Activated CD8-positive, alpha-beta memory T cell treated with anti-CD3 and anti-CD28 coated beads, Interleukin-2, amount 50 U/mL, for 24 hours (primary cell): ENCODE results near the gene SLC35B1.

ENCODE experiments used
- DNase-seq: peaks from one replicate; pipeline ENCODE4 v3.0.0-alpha.2; 2020; ENCODE audit errors: extremely low read depth

SLC35B1 gene

DNA sequence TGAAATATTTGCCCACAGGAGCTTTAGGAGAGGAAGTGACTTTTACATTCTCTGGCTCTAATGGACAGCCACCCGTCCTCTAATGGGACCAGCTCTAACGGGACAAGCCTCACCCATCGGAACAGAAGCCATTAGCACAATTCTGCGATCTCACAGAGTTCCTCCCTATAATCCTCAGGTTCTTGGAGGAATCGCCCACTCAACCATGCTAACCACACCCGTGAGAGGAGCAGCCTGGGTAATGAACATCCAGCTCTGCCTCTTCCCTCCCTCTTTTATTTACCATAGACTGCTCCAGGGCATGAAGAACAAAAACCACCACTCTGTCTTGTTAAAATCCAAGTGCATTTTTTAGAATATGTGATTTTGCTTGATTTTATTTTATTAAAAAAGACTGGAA lies 6.8 kb downstream of the SLC35B1 start:
- DNase-seq = no peak

DNA sequence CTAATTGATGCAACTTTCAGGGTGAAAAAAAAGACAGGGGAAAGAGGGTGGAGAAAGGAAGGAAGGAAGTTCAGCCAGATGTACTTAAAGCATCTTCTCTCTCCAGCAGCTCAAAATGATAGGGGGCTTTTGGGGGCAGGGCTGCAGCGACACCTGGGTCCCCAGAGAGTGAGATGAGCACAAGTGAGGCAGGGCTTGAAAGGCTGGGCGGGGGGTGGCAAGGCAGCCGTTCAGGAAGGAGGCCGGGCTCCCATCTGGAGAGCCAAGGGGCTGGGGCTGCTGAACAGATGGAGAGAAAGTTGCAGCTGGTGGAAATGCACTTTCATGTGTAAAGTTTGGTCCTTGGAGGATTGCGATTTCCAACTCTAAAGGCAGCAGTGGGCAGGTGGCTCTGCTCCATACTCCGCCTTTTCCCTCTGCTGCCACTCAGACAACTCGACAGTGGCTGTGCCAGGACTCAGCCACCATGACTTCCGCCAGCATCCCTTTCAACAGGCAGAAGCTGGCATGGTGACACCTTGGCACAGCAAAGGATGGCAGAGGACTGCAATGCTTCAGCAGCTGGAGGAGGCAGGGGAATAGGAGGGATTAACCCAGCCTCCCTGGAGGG lies 7.7 kb downstream of the SLC35B1 start:
- DNase-seq = no peak

DNA sequence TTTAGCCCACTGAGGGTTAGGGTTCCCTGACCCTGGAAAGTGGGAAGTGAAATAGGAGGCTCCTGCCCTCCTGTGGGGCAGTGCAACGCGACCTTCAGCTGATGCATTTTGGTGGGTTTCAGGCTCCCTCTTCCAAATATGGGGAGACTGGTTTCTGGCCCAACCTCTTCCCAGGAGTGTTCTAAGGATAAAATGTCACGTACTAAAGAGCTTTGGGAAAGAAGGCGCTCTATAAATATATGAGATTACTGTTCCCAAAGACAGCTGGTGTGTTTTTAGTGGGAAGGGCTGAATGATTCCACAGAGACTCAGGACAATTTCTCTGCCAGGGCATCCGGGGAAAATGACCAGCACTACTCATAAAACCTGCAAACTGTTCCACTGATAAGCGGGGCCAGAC lies 9.8 kb downstream of the SLC35B1 start:
- no peak for DNase-seq

DNA sequence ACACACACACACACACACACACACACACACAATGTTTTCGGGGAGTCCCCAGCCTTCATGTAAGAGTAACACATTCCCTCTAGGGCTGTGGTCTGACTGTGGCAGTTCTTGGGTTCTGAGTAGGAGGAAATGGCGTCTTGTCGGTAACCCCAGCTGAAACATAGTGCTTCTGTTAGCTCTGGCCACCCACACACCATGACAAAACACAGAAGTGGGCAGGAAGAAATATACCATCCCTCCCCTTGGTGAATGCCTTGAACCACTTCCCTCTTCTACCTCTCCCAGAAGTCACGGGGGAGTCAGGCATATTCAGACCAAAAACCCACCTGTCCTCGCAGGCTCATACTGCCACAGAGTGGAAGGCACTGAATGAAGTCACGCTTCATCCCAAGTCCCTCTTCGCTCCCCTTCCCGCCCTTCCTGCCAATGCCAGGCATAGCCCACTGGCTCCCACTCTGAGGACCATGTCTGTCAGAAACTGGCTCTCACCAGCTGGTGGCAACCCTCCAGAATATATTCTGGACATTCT lies 11.5 kb downstream of the SLC35B1 start:
- DNase-seq = peak; percentile 55

DNA sequence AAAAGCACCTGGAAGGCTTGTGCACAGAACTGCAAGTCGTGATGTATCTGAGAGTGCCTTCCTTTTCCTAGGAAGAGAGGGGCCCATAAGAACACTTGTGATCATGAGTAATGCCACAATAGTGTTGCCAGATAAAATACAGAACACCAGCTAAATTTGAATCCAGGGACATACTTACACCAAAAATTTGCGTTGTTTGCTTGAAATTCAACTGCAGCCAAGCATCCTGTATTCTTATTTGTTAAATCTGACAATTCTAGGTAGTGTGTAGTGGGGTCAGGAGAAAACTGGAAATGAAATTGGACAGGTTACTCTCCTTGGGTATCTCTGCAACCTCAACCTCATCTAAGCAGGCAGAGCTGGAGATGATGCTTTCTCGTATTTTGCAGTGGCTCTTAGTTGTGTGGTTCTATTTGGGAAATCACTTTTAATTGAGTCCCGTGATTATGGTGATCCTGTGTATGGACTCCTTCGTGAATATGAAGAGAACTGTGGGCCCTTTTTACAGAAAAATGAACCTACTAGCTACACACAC lies 12.0 kb downstream of the SLC35B1 start:
- no peak for DNase-seq

DNA sequence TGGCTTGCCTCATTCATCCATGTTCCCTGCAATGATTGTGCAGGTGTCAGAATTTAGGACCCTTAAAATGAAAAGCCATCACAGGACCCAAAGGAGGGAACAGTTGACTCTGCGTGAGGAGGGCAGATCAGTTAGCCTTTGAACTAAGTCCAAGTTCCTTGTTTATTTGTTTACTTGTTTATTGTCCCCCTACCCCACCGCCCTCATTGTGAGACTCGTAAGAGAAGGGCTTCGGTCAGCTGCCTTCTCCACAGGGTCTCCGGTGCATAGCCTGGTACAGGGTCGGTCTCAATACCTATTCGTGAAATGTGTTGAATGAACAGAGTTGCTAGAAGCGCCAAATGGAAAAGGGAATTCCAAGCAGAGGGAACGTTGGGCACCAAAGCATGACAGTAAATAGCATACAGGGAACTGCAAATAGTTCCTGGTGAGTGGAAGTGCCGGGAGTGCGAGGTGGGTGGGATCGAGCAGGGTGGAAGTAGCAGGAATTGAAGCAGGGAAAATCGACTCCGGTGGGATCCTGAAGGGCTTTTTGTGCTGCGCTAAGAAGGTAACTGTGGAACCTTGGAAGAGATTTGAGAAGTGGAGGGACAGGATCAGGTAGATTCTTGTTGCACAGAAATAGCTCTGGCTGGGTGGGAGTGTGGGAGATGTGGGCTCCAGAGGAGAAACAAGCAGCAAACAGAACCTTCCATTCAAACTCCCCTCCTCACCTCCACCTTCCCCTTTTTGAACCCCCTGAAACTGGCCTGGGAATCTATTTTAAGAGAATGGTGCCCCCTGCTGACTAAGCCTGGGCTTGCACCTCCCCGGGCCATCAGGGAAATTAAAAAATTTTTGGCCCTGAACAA lies 12.7 kb downstream of the SLC35B1 start:
- no peak for DNase-seq

DNA sequence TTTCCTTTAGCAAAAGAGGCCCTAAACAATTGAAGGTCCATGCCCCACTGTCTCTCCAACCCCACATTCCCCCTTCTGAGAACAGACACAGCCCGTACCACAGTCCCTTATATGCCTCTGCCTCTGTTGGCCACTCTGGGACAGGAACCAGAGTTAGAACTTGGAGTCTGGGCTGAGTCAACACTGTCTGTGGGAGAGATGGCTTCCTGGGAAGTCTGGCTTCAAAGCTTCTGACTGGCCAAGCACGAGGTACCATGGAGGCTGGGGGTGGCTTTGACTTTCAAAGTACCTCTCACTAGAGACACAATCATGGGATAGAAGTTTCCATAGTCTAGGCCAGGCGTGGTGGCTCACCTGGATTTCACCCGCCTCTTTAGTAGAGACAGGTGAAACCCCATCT lies 15.0 kb downstream of the SLC35B1 start:
- DNase-seq = no peak

DNA sequence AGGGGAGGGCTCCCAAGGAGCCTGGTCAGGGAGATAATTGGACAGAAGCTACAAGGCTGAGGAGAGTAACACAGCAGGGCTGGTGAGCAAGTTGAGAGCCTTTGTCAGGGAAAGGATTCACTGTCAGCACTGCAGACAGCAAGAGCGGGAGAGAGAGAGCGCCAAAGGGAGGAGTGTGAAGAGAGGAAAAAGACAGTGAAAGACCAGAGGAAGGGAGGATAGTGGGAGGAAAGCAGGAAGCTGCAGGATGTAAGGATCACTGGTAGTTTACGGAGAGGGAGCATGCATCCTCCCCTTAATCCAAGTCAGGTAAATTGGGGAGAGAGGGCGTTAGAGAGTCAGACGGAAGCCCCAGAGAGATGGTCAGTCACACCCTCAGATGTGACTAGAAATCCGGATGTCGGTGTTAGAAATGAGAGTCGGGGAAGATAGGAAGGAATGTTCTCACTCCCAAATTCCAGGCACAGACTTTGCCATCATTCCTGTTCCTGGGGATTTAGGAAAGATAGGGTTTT lies 16.0 kb downstream of the SLC35B1 start:
- no peak for DNase-seq

DNA sequence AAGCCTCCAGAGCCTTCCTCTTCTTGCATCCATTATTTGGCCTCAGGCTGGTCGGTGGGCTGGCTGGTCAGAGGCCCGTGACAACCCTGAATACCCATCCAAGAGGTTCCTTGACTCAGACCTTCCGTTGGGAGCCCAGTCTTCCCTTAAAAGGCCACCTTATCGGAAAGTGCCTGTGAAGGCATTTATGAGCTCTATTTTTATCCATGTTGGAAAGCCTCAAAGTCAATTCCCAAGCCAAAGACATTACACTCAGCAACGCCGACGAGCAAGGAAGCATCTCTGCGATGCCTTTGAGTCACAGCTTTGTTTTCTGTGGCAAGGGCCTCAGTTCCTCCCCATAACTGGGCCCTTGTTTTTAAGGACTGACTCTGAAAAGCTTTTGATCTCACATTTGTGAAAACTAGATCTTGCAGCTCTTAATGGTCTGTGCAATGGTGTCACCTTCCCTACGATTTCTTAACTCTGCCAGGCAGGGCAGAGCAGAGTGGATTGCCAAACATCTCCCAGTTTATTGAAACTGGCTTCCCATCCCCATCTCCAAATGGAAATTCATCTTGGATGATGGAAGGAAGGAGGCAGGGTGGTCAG lies 16.6 kb downstream of the SLC35B1 start:
- DNase-seq = no peak

DNA sequence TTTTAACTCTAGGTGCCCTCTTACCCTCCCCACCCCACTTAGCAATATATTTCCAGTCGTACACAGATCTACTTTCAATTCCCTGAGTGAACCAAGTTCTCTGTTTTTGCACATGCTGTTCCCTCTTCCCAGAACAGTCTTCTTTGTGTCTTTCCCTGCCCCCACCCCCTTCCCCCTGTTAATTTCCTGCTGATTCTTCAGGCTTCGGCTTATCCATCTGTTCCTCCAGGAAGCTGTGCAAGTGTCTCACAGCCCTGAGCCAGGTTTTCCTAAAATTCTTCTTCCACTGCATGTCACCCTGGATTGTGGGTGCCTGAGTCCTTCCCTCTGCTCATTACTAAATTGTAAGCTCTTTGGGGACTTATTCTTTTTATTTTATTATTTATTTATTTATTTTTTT lies 17.5 kb downstream of the SLC35B1 start:
- DNase-seq = no peak

DNA sequence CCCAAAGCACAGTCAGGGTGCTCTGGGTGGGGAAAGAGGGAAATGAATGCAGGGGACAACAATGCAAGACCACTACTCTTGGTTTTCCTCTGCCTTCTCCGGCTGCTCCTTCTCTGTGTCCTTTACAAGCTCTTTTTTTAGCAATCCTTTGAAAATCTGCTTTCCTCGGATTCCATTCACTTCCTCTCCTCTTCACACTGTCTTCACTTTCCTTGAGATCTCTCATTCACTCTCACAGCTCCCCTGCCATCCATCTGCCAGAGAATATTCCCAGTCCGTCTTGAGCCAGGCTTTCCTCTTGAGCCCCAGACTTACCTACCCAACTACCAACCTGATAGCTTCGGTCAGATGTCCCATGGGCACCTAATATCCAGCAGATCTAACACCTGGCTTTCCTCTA lies 18.9 kb downstream of the SLC35B1 start:
- DNase-seq = no peak

DNA sequence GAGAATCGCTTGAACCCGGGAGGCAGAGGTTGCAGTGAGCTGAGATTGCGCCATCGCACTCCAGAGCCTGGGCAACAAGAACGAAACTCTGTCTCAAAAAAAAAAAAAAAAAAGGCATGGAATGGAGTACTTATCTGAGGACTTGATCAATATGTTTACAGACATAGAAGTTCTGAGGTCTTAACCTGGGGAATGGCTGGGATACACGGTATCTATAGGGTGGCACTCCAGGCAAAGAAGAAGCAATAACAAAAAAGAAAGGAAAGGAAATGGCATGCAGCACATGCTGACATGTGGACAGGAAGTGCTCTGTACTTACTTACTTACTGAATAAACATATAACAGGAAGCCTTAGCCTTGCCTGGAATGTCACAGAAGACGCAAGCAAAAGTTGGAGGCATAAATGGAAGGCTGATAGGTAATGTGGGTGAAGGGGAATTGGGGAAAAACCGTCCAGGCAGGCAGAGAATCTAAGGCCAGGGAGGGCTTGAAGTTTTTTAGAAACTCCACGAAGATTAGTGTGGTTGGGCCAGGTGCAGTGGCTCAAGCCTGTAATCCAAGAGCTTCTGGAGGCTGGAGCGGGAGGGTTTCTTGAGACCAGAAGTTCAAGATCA lies 19.8 kb downstream of the SLC35B1 start:
- DNase-seq = no peak

DNA sequence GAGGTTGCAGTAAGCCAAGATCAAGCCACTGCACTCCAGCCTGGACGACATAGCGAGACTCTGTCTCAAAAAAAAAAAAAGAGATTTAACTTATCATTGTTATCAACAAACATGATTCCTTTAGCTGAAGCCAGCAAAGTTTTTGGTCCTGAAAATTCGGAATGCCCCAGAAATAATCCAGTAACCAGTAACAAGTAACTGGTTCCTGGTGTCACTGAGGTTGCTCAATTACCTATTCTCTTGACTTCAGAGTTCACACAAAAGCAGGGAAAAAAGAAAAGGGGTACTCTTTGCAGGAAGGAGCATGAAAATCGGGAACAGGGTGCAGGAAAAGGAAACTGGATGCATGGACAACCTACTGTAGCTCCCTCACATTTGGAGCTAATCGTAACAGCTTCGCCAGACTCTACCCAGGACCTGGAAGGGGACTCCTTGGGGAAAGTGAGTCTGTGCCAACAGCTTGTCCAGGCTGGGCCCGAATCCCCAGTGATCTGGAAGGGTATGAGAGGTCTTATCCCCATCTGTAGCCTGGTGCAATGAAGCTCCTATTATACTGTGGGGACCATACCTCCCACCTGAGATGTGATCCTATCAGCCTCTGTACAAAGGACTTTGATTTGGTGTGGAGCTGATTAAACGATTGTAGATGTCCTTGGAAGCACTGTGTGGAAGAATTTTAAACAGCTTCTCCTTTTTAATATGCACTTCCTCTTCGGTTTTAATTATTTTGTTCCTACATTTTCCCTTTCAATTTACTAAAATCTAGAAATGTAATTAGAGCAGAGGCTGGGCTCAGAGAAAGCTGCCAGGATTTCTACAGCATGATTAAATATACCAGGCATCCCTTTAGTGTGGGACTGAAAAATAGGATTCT lies 26.4 kb downstream of the SLC35B1 start:
- no peak for DNase-seq

DNA sequence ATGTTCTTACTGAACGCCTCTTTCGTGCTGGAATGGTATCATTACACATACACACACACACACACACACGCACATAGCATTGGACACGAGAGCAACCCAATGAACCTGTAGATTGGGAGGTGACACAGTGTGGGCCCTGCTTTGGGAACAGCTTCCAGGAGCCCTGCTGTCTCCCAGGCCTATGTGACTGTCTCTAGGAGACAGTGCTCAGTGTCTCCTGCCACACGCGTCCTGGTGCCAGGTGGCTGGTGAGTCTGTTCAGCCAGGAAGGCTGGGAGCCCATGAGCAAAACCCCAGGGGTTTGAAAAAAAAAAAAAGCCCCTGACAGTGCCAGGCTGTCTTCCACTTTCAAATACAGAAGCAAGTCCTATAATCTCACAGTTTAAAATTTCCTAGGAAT lies 27.4 kb downstream of the SLC35B1 start:
- DNase-seq = no peak

DNA sequence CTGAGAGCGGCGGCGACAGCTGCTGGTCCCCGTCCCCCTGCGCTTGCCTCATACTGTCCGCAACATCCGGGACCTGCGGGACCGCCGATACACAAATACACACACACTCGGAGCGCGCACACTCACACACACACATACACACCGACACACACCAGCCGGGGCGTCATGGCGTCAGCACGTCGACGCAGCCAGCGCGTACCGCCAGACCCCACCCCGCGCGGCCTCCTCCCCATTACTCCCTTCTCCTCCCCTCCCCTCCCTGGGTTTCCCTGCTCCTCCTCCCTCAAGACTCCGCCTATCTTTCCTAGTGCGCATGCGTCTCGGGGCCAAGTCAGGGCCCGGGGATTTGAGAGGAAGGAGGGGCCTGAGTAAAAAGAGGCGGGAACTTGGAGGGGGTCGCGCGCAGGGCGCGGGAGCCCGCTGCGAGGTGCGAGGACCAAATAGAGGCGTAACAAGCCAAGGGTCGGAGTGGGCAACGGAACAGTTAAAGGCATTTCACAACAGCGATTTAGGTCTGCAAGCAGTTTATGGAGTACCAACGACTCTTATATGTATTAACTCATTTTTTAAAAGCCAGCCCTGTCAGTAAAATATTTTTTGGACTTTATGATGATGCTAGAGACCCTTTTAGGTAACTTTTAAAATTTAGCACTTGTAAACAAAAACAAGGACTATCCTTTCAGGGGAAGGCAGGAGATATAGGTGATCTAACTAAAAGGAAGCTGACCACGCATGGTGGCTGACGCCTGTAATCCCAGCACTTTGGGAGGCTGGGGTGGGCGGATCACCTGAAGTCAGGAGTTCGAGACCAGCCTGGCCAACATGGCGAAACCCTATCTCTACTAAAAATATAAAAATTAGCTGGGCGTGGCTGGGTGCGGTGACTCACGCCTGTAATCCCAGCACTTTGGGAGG lies 29.6 kb downstream of the SLC35B1 start, which contains the start of gene SPOP:
Gene SPOP, minus strand, starts transcription at position 165 of the 915 bp plus-strand sequence. CDS start 55,287 bp downstream, outside the sequence.
- DNase-seq = peak; percentile 97

DNA sequence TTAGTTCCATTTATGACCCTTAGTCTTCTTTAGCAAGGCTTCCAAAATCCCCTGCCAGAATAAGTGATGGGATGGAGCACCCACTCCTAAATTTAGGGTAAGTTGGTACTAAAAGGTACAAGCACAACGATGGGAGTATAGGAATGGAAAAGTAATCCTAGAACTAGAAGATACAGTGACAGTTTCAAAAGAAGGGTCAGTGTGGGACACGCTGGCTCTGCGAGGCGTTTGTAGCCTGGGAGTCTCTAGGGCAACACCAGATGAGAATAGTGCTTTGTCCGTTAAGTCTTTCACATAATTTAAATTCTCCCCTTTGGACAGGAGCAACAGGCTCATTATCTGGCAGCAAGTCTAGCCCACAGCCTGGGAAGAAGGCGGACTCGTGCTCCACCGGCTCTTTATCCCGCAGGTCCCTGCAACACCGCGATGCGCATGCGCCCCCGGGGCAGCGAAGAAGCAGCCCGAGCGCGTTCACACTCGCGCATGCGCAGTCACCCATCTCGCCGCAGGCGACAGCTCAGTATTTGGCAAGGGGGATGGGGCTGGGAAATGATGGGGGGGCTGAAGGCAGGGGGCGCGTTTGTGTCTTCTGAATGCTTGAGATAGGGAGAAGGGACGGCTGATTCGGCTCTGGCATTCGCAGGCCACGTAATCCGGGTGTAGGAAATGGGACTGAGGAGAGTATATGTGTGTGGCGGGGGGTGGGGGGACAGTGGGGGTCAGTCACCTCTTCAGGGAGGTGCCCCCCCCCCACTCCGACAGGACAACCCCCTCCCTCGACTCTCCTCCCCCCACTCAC lies 30.4 kb downstream of the SLC35B1 start:
- peak; percentile 88 for DNase-seq

DNA sequence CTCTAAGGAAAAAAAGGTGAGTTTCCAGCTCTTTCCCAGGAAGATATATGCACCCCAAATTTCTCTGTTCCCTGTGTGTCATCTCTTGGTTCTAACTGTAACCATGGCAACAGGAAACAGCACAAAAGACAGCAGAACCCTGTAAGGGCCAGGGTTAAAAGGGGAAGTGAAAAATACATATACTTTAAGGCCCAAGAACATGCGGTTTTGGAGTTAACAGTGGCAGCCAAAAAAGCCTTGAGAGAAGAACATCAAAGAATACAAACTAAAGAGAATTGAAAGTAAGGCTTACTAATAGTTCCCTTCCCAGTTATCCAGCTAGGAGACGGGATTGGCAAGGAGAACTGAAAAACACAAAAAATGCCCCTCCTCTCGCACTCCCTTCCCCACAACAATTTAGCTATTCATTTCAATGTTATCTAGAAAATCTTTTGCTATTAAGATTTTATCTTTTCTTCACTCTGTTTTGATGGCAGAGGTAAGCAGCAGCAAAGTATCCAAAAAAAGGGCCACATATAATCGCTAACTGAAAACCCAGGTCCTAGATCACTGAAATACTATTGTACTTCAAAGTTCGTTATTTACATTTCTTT lies 31.4 kb downstream of the SLC35B1 start:
- no peak for DNase-seq

DNA sequence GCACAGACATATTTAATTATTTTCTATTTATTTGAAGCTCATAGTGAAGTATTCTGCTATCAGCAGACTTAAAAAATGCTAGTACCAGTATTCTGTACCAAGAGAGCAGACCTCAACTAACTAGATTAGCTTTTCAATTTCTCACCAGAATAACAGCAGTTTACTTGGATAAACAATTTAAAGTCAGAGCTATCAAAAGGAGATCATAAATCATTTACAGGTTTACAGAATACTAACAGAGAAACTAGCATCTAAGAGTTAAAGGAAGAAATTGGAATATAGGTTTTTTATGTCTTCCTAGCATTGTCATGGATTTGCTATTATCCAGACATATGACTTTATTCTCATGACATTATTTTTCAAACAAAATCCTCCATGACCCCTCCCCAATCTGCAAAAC lies 33.3 kb downstream of the SLC35B1 start:
- no peak for DNase-seq
